Measurements from ENCODE around the gene DZANK1. TPM values are rescaled to one million over a fixed set of nuclear protein-coding genes. Genes with fewer than 3 reads are reported as not detected.

DZANK1 gene
- total RNA-seq, 1 experiment from 2014 or later, result 1.7 TPM

MicroRNA genes within 50 kb of the gene (microRNA counts, 767-probe panel; counts per million panel counts)
- microRNA hsa-miR-3192, result not detected

Small RNAs within 50 kb of the gene (microRNA-seq; reads per million reads assigned to microRNA genes)
- gene MIR3192 (ENCODE audit: borderline number of aligned reads), result not detected

Other genes with a start within 250 kb of the DZANK1 start
- gene ZNF133, start 178.5 kb downstream of the DZANK1 start, total RNA-seq (2021; ENCODE audit: unreplicated experiment), result 9.3 TPM
- 11.4 TPM for gene POLR3F, start 360 bp upstream of the DZANK1 start, total RNA-seq (2021; ENCODE audit: unreplicated experiment)
- 10.3 TPM for gene RBBP9, start 30.2 kb upstream of the DZANK1 start, total RNA-seq (2021; ENCODE audit: unreplicated experiment)
- gene SEC23B, start 40.9 kb upstream of the DZANK1 start, total RNA-seq (2021; ENCODE audit: unreplicated experiment), result 85.8 TPM
- 80.1 TPM for gene SMIM26, start 100.4 kb upstream of the DZANK1 start, total RNA-seq (2021; ENCODE audit: unreplicated experiment)
- gene DTD1, start 121.0 kb upstream of the DZANK1 start, total RNA-seq (2021; ENCODE audit: unreplicated experiment), result 54.5 TPM

Measured in HCT116 (cell line).